Measurements from ENCODE around the gene TNF.

TNF gene

DNA sequence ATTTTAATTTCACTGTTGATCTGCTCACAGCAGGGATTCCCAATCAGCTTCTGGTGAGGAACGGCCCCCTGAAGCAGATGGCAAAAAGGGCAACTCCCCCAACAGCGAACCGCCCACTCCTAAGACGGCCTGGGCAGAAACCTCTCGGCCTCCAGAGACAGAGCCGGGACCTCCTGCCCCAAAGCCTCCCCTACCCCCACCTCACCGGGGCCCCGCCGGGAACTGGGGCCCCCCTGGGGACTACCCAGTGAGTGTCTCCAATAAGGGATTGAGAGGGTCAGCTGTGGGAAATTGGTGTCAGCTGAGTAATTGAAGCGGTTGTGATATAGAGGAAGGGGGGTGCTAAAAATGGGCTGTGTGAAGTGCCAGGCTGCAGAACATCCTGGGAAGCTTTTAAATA is 51.6 kb downstream of the TNF start:
- H3K9me3 ChIP-seq (ENCODE audit: control insufficient read depth in 5 of 5, low read length in 5 of 5) = no peaks in the 10 kb centered on the region
- H3K36me3 ChIP-seq (ENCODE audit: control insufficient read depth in 5 of 5, insufficient read depth in 5 of 5, low read length in 5 of 5) = peaks cover 11 to 87% (median 85%) of the 10 kb centered on the region in 5 donors
- no peak overlapping the region for H3K9ac ChIP-seq (ENCODE audit: low read length in 5 of 5)
- peaks cover 0 to 22% (median 8%) of the 10 kb centered on the region in 5 donors for H3K4me1 ChIP-seq (ENCODE audit: control insufficient read depth in 5 of 5, insufficient read depth in 5 of 5, low read length in 5 of 5)
- H3K27me3 ChIP-seq (ENCODE audit: control insufficient read depth in 5 of 5, insufficient read depth in 4 of 5, low read length in 5 of 5) = no peaks in the 10 kb centered on the region
- H3K4me3 ChIP-seq (ENCODE audit: low read depth in 1 of 5, low read length in 5 of 5) = no peak overlapping the region
- peak overlapping the region; percentile 10 for H3K27ac ChIP-seq (ENCODE audit: low read depth, low read length)

DNA sequence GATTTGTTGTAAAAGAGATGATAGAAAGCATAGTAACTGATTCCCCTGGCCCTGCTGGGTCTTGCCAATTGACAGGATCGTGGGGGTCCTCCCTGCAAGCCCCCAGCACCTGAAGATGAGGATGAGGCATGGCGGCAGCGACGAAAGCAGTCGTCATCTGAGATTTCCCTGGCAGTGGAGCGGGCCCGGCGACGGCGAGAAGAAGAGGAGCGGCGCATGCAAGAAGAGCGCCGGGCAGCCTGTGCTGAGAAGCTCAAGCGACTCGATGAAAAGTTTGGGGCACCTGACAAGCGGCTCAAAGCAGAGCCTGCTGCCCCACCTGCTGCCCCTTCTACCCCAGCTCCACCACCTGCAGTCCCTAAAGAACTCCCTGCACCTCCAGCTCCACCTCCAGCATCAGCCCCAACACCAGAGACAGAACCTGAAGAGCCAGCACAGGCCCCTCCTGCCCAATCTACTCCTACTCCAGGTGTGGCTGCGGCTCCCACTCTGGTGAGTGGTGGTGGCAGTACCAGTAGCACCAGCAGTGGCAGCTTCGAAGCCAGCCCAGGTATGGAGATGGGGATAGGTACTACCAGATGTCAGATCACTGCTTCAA is 52.4 kb downstream of the TNF start:
- Histone ChIP-seq H3K4me3 (ENCODE audit: low read depth in 1 of 5, low read length in 5 of 5) (no peak overlapping the region), H3K27ac (ENCODE audit: low read depth, low read length) (no peak overlapping the region), H3K36me3 (ENCODE audit: control insufficient read depth in 5 of 5, insufficient read depth in 5 of 5, low read length in 5 of 5) (peaks cover 11 to 95% (median 93%) of the 10 kb centered on the region in 5 donors), H3K9ac (ENCODE audit: low read length in 5 of 5) (no peak overlapping the region), H3K27me3 (ENCODE audit: control insufficient read depth in 5 of 5, insufficient read depth in 4 of 5, low read length in 5 of 5) (no peaks in the 10 kb centered on the region), H3K9me3 (ENCODE audit: control insufficient read depth in 5 of 5, low read length in 5 of 5) (no peaks in the 10 kb centered on the region), H3K4me1 (ENCODE audit: control insufficient read depth in 5 of 5, insufficient read depth in 5 of 5, low read length in 5 of 5) (peaks cover 0 to 18% (median 0%) of the 10 kb centered on the region in 5 donors)

Measured in subcutaneous abdominal adipose tissue (tissue), 5 donors.